ENCODE measurements around the gene DNER.

DNER gene

DNA sequence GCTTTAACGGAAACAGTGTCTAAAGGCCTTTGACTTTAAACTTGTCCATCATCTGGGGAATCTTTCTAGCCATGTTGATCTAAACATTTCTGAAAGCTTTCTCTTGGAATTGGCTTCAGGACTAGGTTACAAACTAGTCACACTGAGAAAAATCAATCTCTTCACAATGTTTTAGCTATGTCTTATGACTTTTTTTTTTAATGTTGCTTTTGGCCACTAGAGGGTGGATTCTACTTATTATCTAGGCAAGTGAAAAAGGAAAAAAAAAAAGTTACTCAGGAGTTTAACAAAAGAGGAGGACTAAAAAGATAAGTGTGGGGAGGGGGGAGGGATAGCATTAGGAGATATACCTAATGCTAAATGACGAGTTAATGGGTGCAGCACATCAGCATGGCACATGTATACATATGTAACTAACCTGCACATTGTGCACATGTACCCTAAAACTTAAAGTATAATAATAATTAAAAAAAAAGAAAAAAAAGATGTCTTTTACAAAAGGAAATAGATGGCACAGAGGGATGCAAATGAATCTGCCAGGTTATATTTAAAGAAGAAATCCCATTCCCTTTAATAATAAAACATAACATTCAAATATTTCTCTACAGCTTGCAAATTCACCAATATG is 282.9 kb downstream of the DNER start:
- DNase-seq, result no peak

DNA sequence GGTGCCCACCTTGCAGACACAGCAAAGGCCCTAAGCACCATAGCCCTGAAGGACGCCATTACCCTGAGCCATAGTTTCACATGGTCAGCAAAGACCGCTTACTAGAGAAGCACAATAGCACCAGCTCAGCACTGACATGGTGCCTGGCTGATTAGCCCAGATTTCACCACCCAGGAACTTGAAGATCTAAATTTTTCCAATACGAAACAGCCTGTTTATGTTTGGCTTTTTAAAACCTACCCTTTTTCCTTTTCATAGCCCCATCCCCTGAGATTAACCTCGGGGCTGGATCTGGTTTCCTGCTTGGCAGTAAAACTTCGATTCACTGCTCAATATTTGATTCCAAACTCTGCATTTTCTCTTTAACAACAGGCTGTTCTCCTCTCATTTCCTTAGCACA is 284.8 kb downstream of the DNER start:
- DNase-seq, result no peak

DNA sequence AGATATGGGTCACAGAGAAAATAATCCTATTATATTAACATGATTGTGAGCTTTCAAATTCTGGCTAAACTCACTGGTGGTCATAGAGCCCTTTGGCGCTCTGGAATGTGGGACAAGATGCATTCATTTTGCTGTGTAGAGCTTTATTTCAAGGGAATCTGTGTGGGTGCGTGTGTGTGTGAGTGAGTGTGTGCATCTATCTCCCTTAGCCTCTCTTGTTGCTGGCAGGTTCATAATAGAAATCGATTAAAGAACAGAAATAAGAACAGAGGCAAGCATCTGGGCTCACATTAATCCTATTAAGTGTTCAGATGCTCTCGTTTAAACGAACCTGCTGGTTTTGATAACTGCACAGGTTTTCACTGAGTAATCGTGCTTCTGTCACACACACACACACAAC is 287.9 kb downstream of the DNER start:
- DNase-seq, result no peak

DNA sequence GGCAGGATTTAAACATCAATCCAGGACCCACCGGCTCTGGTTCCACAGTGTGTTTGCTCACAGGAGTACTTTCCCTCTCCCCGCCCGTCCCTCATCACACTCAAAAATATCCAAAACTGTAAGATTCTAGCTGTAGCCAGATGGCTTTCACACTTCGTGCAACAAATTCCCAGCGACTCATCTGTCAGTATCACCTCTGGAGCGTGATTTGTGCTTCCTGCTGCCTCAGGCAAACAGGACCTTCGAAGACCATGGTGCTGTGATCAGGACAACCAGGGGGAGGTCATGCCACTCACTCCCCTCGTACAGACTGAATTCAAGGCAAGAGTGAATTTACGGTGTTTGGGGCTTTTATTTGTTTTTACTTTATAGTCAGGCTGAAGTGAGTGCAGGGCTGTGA is 288.8 kb downstream of the DNER start:
- DNase-seq, result no peak

DNA sequence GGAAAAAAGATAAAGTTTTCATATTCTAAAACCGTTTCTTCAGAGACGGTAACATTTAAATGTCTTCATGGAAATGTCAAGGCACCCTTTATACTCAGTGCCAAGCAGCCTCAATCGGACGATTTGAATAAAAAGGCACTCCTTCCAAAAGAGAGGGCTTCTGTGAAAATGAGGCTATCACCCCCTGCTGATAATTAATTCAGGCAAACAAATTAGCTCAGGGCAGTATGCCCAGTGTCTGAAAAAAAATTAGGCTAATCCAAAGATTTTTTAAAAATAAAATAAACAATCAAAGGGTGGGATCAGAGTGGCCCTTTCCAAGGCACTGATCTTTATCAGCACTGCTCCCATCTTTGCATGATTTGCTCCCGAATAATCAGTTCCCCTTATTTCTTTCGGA is 292.3 kb downstream of the DNER start:
- no peak for DNase-seq

DNA sequence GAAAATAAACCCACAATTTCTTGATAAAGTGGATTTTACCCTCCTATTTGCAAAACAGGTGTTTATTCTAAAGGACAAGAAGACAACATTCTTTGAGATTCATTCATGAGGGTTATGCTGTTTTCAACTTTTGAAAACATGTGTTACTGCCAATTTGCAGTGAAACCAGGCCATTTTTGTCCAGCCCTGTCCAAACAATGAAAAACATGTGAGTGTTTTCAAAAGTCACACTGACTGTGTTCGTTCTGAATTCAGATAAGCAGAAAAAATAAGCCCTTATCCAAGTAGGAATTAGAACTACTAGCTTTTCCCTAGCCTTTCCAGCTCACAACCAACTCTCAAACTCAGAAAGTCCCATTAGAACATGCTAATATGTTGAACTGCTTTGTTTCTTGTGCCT is 295.2 kb downstream of the DNER start:
- no peak for DNase-seq

DNA sequence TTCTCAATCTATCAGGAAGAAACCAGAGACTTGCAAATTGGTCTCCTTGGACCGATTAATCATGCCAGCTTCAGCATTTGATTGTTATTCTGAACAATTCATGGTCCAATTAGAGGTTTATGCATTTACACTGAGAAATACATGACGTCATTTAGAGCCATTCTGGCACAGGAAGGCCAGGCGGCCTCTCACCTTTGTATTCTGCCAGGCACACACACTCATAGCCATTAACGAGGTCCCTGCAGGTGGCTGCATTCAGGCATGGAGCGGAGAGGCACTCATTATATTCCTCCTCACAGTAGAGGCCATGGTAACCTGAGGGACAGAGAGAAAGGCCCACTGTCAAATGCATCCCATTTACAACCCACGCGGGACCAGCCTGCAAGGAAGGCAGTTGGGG is 296.4 kb downstream of the DNER start:
- no peak for DNase-seq

DNA sequence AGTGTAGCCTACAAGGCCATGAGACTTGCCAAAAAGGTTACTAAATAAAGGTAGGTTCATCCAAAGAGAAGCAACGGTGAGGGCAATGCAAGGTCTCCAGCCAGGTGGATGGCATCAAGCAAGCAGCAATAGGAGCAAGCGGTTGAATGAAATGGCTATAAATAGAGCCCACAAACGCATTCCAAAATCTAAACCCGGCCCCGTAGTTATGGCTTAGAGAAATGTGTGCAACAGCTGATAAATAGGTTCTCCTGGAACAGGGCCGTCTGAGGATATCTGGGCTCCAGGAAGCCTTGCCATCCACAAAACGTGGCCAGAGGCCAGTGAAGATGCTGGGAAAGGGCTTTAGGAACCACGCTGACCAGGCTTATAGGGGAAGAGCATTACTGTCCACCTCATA is 297.2 kb downstream of the DNER start:
- DNase-seq, result no peak

DNA sequence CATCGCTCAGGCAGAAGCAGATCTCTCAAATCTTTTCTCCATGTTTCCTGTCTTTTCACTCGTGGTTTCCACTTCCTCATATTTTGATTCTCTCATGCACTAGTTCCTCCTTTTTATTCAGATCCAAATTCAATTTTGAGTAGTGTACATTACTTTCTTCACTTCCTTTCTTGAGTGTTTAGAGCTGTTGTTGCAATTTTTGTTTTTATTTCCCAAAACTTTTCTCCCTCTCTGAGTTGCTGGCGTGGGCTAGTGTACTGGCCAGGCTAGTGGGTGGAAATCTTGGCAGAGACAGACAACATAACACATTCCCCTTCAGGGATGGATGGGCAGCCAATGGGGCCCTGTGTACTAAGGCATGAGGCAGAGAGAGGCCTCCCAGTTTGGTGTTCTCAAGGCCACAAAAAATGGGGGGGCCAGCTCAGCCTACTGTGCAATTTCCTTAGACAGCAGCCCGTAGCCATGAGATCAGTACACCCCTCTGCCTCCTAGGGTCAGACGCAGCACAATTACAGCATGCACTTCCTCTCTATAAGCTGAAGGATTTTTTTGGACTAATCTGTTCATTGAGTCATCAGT is 298.1 kb downstream of the DNER start:
- DNase-seq, result no peak

DNA sequence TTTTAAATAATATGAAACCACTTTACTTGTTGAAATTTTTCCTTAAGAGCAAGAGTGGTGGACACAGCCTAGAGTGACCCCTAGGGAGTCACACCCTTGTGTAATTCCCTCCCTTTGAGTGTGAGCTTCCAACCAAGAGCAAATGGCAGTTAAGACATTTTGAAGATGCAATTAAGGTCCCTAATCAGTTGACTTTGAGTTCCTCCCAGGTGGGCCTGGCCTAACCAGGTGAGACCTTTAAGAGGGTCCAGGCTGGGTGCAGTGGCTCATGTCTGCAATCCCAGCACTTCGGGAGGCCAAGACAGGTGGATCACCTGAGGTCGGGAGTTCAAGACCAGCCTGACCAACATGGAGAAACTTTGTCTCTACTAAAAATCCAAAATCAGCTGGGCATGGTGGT is 299.7 kb downstream of the DNER start:
- DNase-seq, result no peak

DNA sequence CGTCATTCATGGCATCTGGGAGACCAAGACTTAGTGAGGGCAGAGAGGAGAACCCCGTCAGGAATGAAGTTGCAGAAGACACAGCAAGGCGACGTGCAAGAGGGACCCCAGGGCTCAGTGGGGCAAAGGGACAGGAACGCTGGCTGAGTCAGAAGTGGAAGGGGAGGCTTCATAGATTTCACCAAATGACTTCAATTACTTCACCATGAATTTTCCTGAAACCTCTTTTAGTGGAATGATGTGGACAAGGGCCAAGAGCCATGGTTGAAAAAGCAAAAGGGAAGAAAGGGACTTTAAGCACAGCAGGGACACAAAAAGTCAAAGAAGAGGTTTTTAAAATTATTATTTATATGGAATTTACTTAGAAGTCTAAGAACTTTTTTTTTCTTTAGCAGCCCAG is 301.7 kb downstream of the DNER start:
- no peak for DNase-seq

DNA sequence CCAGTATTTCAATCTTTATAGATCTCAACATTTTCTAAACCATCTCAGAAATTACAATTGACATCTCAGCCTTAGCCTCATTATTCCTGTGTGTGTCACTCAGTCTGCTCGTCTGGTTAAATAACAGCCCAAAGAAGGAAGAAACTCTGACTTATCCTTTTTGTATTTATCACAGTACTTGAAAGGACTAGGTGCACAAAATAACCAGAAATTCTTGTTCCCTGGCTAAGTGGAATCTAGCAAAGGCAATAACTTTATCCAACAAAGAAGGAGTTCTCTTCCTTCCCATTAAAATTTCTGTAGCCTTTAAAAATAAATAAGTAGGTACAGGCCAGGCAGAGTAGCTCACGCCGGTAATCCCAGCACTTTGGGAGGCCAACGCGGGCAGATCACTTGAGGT is 303.4 kb downstream of the DNER start:
- DNase-seq, result no peak

DNA sequence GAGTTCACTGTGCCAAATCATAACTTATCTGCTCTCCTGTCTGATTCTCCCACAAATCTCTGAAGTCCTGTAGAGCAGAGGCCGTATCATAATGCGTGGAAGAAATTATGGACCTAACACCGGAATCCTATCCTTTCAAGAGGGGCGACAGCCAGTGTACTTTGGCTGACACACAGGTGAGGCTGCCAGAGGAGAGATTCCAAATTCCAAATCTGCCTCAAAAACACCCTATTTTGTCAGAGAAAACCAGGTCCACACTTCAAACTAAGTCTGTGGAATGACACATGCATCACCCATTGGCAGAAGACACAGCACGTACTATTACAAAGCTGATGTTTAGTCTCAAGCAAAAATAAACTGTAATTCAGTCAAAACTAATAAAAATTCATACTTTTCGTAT is 304.1 kb downstream of the DNER start:
- no peak for DNase-seq

DNA sequence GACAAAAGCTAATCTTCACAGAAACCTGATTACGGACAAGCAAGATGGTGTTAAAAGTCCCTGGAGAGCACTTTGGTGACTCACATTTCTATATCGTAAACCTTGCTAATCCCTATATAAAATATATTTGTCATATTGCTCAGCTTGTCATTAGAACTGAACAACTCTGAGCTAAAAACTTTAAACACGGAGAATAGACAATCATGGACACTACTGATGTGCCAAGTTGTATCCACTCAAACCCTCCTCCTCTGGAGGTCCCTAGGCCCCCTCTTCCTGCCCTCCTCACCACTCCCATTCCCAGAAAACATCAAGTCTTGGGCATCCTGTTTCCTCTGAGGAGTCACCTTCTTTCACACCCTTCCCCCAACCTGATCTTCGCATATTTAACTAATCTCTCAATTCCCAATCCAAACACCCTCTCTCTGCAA is 304.6 kb downstream of the DNER start:
- DNase-seq, result no peak

DNA sequence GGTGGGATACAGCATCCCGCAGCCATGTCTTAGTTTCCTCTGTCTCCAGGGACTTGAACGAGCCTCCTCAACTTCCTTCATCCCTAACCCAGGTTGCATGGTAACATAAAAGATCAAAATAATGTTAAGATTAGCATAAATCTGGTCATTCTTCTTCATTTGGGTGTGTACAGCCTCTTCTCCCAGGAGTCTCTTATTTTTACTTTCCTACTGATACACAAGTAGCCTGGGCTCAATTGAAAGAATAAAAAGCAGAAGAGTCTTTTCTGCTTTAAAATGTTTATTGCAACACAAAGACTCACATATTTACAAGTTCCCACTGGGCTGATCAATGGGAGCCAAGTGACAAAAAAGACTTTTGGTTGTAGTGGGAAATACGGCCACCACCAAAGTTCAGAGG is 305.4 kb downstream of the DNER start:
- no peak for DNase-seq

DNA sequence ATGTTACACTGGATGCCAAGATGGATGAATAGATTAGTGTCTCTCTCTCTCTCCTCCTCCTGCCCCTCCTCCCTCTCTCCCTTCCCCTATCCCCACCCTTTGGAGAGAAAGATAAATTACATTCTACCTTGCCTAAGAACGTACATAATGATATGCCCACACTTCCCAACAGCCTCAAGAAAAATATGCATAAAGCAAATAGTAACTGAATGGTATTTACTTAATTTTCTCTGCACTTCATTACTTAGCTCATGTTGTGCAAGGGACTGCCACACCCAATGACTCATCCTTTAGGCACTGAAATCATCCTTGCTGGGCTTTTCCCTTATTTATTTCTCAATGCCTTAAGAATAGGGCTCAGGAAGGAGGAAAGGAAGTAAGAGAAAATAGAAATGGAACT is 306.0 kb downstream of the DNER start:
- no peak for DNase-seq

DNA sequence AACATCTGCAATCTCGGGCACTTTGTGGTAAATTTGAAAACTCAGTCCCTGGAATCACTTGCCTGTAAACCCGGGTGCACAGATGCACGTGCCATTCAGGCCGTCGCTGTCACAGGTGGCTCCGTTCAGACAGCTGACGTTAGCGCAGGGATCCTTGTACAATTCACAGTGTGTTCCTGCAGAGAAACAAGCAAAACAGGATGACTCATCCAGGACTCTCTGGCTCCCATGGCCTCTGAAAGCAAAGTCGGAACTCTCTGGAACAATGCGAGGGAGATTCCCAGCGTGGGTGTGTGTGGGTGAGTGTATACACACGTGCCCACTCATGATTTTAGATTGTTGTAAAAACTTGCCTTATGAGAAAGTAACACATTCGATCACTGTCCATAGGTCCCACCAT is 307.2 kb downstream of the DNER start:
- no peak for DNase-seq

DNA sequence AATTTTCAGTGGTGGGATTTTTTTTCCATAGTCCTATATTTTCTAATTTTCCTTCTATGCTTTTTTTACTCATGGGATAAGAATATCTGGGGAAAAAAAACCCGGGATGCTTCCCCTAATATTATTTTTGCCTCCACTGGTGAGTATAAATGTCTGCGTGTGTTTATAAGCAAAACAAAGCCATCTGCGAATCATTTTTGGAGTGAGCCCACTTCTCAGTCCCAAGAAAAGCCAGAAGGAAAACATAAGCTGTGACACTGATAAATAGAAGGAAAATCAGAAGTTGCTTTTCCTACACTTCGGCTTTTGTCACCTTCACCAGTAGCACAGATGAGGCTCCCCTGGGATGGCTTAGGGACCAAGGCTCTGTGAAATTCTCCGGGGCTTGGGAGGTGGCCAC is 308.6 kb downstream of the DNER start:
- DNase-seq, result no peak

DNA sequence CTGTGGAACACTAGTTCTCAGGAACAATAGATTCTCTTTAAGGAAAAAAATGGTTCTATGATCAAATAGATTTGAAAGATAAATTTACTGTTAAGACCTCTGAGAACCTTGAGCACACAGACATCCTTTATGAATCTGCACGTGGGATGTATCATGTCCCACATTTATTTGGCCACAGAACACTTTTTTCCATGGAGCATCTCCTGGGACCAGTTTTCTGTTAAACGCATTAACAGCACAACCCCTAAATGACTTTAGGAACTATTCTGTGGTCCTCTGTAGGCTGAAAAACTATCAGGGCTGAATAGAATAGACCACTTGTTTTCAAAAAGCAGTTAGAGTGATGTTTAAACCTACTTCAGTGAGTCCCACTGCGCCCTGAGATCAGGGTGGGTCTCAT is 311.1 kb downstream of the DNER start:
- no peak for DNase-seq

DNA sequence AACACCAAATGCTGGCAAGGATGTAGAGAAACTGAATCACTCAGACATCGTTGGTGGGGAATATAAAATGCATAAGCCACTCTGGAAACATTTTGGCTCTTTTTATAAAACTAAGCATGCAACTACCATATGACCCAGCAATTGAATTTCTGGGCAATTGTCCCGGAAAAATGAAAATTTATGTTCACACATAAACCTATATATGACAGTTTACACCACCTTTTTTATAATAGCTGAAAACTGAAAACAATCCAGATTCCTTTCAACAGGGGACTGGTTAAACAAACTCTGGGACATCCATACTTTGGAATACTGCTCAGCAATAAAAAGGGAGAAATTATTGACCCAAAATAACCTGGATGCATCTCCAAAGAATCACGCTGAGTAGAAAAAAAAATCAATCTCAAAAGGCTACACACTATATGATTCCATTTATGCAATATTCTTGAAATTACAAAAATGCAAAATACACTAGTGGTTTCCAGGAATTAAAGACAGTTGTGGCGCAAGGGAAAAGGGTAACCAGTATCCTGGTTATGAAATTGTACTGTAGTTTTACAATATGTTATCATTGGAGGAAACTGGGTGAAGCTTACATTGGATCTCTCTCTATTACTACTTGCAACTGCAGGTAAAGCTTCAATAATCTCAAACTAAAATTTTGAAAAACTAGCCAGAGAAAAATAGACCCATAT is 313.0 kb downstream of the DNER start:
- DNase-seq, result no peak

DNA sequence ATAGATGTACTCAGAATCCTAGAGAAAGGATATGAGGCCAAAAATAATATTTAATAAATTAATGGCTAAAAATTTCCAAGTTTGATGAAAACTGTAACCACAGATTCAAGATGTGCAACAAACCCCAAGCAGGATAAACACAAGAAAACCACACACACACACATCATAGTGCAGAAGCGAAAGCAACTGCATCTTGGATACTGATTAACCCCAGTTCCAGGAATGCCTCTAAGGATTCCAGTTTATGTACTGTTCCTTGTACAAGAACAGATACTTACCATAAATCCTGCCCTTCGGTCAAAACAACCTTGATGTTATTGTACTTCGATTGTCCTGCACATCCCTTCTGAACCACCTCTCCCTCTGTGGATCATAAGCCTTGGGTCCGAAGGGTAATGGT is 320.4 kb downstream of the DNER start:
- DNase-seq, result no peak

DNA sequence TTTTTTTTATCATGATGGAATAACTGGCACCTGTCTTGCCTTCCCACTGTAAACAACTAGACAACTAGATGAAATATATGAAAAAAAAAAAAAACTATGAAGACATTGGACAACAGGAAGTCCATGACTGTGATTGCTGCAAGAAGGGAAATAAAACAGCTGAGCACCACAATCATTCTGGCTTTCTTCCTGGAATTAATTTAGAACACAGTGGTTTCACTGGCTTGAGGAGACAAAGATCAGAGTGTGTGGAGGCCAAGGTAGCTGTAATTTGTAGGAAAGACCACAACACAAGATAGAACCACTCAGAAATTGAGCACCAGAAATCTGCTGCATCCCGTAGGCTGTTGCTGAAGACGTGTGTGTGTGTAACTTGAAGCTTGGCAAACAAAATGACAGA is 322.2 kb downstream of the DNER start:
- DNase-seq, result no peak

DNA sequence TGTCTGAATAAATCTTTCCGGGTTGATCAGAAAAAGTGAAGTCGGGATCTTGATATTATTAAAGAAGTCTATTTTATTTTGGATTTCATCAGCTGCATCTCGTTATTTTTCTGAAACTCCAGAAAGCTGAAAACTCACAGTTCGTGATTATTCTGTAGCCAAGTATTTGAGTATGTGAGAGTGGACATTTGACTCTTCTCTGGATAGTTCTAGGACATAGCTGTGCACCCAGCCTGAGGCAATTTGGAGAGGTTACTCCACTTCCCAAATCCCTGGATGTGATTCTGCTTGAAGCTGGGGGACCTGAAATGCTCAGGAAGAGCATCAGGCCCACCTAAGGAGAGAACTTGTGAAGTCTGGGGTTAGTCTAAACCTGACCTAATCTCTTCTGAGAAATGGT is 325.6 kb downstream of the DNER start:
- DNase-seq, result no peak

DNA sequence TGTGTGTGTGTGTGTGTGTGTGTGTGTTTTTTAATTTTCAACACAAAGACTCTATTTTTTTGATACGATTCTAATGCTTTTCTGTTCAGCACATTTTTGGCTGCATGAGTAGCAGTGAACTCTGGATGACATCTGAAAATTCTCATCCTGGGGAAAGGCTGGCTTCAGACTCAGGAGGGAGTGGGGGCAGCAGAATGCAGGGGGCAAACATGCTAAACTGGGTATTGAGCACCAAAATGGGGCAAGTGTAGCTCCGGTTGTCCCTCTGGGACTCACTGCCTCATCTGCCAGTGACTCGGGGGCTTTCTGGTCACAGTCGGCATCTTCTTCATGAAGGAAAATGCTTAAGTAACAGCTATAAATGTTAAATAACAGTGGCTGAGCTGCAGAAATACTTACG is 326.5 kb downstream of the DNER start:
- DNase-seq, result no peak

DNA sequence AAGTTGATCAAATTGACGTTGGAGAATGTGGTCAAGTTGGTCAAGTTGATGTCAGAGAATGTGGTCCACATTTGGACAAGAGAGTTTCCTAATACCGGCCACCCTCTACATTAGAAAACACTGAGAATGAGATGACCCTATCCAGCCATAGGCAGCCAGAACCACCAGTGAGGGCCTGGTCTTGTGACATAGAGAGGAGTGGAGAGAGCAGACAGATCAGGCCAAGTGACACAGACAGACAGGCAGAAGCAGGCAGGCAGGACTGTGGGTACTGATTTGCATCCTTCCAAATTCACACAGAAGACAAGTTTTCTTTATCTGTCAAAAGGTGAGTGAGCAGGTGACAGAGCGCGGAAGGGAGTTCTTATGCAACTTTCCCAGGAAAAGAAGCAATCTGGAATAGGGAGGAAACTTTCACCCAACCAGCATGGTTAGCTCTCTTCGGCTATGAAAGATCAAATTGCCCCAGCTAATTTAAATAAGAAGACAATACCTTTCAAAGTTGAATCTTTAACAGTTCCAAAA is 334.2 kb downstream of the DNER start:
- DNase-seq, result no peak

All from stimulated activated CD4-positive, alpha-beta T cell treated with anti-CD3 and anti-CD28 coated beads, Interleukin-2, amount 100 ng/mL, for 48 hours (primary cell).